Measurements from ENCODE around the gene CAPN5. TPM values are rescaled to one million over a fixed set of nuclear protein-coding genes. Genes with fewer than 3 reads are reported as not detected.

The CAPN5 gene
- total and polyA plus RNA-seq, 2 experiments from 2014 or later: 18.3 to 22.4 TPM

DNA sequence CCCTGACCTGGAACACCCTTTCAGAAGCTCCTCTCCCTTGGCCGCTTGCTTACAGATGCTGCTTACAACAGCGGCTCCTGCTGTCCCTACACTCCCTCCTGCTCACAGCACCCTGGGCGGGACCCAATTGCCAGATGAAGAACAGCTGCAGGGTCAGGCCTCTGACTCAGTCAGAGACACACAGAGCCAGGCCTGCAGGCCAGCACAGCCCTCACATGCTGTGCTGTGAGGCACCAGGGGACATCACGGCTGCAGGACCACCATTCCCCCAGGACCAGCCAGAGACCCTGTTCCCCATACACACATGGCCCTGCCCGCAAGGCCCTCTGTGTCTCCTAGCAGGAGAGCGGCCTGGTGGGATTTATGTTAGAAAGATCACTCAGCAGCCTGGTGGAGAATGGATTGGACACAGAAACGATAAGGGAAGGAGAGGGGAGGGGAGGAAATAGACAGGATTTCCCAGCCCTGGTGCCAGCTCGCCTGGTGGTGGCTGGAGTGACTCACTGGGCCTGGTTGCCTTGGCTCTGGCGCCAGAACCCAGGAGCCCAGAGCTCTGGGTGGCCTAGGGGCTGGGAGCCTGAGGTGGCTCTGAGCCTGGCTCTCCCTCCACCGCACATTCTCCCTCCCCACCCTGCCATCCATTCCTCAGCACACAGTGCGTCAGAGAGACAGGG is 6.7 kb downstream of the CAPN5 start:
- in situ Hi-C loops (cut with MboI): no loop called here
- DNase-seq: peak; percentile 99
- 0 to 1% methylated on average over 11 of the region's 11 CpGs for WGBS, 2 experiments (ENCODE audit: low coverage in 1 of 2, low lambda C conversion rate in 2 of 2, missing lambda C conversion rate in 2 of 2)
- no peak for TF ChIP-seq EZH2phosphoT487 (IDR thresholded peaks at IDR 0.05; ENCODE audit: insufficient read depth, low read depth)
- TF ChIP-seq EZH2 (IDR thresholded peaks at IDR 0.05; ENCODE audit: insufficient read depth, poor library complexity, severe bottlenecking): no peak
- Histone ChIP-seq H2AFZ (peak overlapping the region; percentile 57; the same call in 1 of the 2 replicates), H4K20me1 (ENCODE audit: insufficient read depth) (no peaks in the 10 kb centered on the region), H3K27me3 (replicated peaks; ENCODE audit: insufficient read depth) (no peaks in the 10 kb centered on the region), H3K79me2 (ENCODE audit: insufficient read depth) (peaks cover 77% of the 10 kb centered on the region), H3K9me3 (ENCODE audit: low read depth) (no peaks in the 10 kb centered on the region), H3K36me3 (ENCODE audit: low read depth) (0 out of 2 replicates have a peak, but pooled peaks cover 2% of the 10 kb centered on the region), H3K4me3 (peak overlapping the region; percentile 45), H3K4me1 (ENCODE audit: insufficient read depth) (peaks cover 33% of the 10 kb centered on the region), H3K9me2 (ENCODE audit: insufficient read depth) (no peaks in the 10 kb centered on the region), H3K9ac (peak overlapping the region; percentile 85), H3F3A (ENCODE audit: insufficient read depth) (peaks cover 30% of the 10 kb centered on the region), H3K27ac (peak overlapping the region; percentile 99), H3K4me2 (ENCODE audit: unreplicated experiment) (peak overlapping the region; percentile 78)

GRCh38 chr11:77074205-77074604 is 7.4 kb downstream of the CAPN5 start:
- Histone ChIP-seq H4K20me1 (ENCODE audit: insufficient read depth) (no peaks in the 10 kb centered on the region), H3K27ac (peak overlapping the region; percentile 99), H3K79me2 (ENCODE audit: insufficient read depth) (peaks cover 77% of the 10 kb centered on the region), H3K4me1 (ENCODE audit: insufficient read depth) (peaks cover 33% of the 10 kb centered on the region), H3K36me3 (ENCODE audit: low read depth) (0 out of 2 replicates have a peak, but pooled peaks cover 6% of the 10 kb centered on the region), H3K27me3 (replicated peaks; ENCODE audit: insufficient read depth) (no peaks in the 10 kb centered on the region), H3K9ac (peak overlapping the region; percentile 85), H3K9me2 (ENCODE audit: insufficient read depth) (no peaks in the 10 kb centered on the region), H3K4me2 (ENCODE audit: unreplicated experiment) (peak overlapping the region; percentile 78), H2AFZ (0 out of 2 replicates have a peak overlapping the region, but pooled peaks have one; percentile 57), H3K9me3 (ENCODE audit: low read depth) (no peaks in the 10 kb centered on the region), H3F3A (ENCODE audit: insufficient read depth) (peaks cover 30% of the 10 kb centered on the region), H3K4me3 (peak overlapping the region; percentile 45)
- in situ Hi-C loops (cut with MboI): no loop called here
- WGBS, 2 experiments (ENCODE audit: low coverage in 1 of 2, low lambda C conversion rate in 2 of 2, missing lambda C conversion rate in 2 of 2): 76 to 90% methylated on average over 4 to 5 of the region's 5 CpGs
- DNase-seq: no peak
- no peak for TF ChIP-seq EZH2 (IDR thresholded peaks at IDR 0.05; ENCODE audit: insufficient read depth, poor library complexity, severe bottlenecking)

- TF ChIP-seq EZH2phosphoT487 (IDR thresholded peaks at IDR 0.05; ENCODE audit: insufficient read depth, low read depth) (no peak), EZH2 (IDR thresholded peaks at IDR 0.05; ENCODE audit: insufficient read depth, poor library complexity, severe bottlenecking) (no peak)
- Histone ChIP-seq H3K9me3 (ENCODE audit: low read depth) (no peaks in the 10 kb centered on the region), H2AFZ (no peak overlapping the region), H3K4me2 (ENCODE audit: unreplicated experiment) (peak overlapping the region; percentile 78), H3K79me2 (ENCODE audit: insufficient read depth) (peaks cover 77% of the 10 kb centered on the region), H3K9me2 (ENCODE audit: insufficient read depth) (no peaks in the 10 kb centered on the region), H3K9ac (peak overlapping the region; percentile 85), H3K4me3 (no peak overlapping the region), H3K36me3 (ENCODE audit: low read depth) (0 out of 2 replicates have a peak, but pooled peaks cover 6% of the 10 kb centered on the region), H3K27ac (peak overlapping the region; percentile 99), H3F3A (ENCODE audit: insufficient read depth) (peaks cover 30% of the 10 kb centered on the region), H3K4me1 (ENCODE audit: insufficient read depth) (peaks cover 33% of the 10 kb centered on the region), H4K20me1 (ENCODE audit: insufficient read depth) (no peaks in the 10 kb centered on the region), H3K27me3 (replicated peaks; ENCODE audit: insufficient read depth) (no peaks in the 10 kb centered on the region)
- DNase-seq: no peak
- in situ Hi-C loops (cut with MboI): no loop called here
- WGBS, 2 experiments (ENCODE audit: low coverage in 1 of 2, low lambda C conversion rate in 2 of 2, missing lambda C conversion rate in 2 of 2): 85 to 89% methylated on average over 12 to 15 of the region's 15 CpGs
These were observed 8.0 kb downstream of the CAPN5 start for GRCh38 chr11:77074626-77075221.

DNA sequence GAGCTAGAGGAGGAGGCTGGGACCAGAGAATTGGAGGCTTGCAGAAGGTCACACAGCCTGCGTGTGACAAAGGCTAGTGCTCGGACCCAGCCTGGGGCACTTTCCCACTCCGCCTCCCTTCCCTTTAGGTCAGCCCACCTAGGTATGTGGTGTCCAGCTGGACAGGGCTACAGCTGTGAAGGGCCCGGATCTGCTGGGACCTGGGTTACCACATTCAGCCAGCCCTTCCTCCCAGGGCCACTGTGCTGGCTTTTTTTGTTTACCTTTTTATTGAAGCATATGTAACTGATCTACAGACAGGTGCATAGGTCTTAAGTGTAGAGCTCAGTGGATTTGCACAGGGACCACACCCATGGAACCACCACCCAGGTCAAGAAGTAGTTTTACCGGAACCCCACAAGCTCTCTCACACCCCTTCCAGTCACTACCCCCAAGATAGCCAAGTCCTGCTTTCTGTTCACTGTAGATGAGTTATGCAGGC is 8.7 kb downstream of the CAPN5 start:
- H3F3A ChIP-seq (ENCODE audit: insufficient read depth): peaks cover 30% of the 10 kb centered on the region
- H3K4me2 ChIP-seq (ENCODE audit: unreplicated experiment): no peak overlapping the region
- no peak for DNase-seq
- H2AFZ ChIP-seq: no peak overlapping the region
- TF ChIP-seq EZH2phosphoT487 (IDR thresholded peaks at IDR 0.05; ENCODE audit: insufficient read depth, low read depth) (no peak), EZH2 (IDR thresholded peaks at IDR 0.05; ENCODE audit: insufficient read depth, poor library complexity, severe bottlenecking) (no peak)
- H3K36me3 ChIP-seq (ENCODE audit: low read depth): 0 out of 2 replicates have a peak, but pooled peaks cover 6% of the 10 kb centered on the region
- peaks cover 77% of the 10 kb centered on the region for H3K79me2 ChIP-seq (ENCODE audit: insufficient read depth)
- 86 to 94% methylated on average over 5 of the region's 5 CpGs for WGBS, 2 experiments (ENCODE audit: low coverage in 1 of 2, low lambda C conversion rate in 2 of 2, missing lambda C conversion rate in 2 of 2)
- H4K20me1 ChIP-seq (ENCODE audit: insufficient read depth): no peaks in the 10 kb centered on the region
- H3K9me2 ChIP-seq (ENCODE audit: insufficient read depth): no peaks in the 10 kb centered on the region
- H3K9me3 ChIP-seq (ENCODE audit: low read depth): no peaks in the 10 kb centered on the region
- in situ Hi-C loops (cut with MboI): no loop called here
- H3K27me3 ChIP-seq (replicated peaks; ENCODE audit: insufficient read depth): no peaks in the 10 kb centered on the region
- peak overlapping the region; percentile 99; the same call in 1 of the 2 replicates for H3K27ac ChIP-seq
- no peak overlapping the region for H3K9ac ChIP-seq
- peaks cover 35% of the 10 kb centered on the region for H3K4me1 ChIP-seq (ENCODE audit: insufficient read depth)
- no peak overlapping the region for H3K4me3 ChIP-seq
